Stimulated activated CD8-positive, alpha-beta memory T cell treated with anti-CD3 and anti-CD28 coated beads, Interleukin-4, amount 100 ng/mL, for 4 hours (primary cell): ENCODE data around the gene GNAQ.

Experiments
- DNase-seq, 2 donors: peaks; one replicate each; pipeline ENCODE4 v3.0.0-alpha.2; 2020; ENCODE audit warnings: low read depth in 2 of 2, low spot score in 1 of 2

GNAQ gene

GRCh38 chr9:77820293-77820954 is 211.2 kb downstream of the GNAQ start:
- no peak for DNase-seq

- DNase-seq = no peak
Observed at GRCh38 chr9:77819657-77820056, 212.0 kb downstream of the GNAQ start.

- no peak for DNase-seq
Observed at GRCh38 chr9:77817590-77818311, 213.9 kb downstream of the GNAQ start.

GRCh38 chr9:77816641-77817341 is 214.8 kb downstream of the GNAQ start:
- no peak for DNase-seq

GRCh38 chr9:77815260-77815659 is 216.4 kb downstream of the GNAQ start:
- DNase-seq = no peak

- DNase-seq = no peak
Observed at GRCh38 chr9:77811832-77812231, 219.8 kb downstream of the GNAQ start.

GRCh38 chr9:77810637-77811119 is 220.9 kb downstream of the GNAQ start:
- DNase-seq = no peak

- DNase-seq = no peak
Observed at GRCh38 chr9:77810047-77810446, 221.6 kb downstream of the GNAQ start.

GRCh38 chr9:77809552-77809951 is 222.1 kb downstream of the GNAQ start:
- DNase-seq = no peak

GRCh38 chr9:77808751-77809081 is 222.9 kb downstream of the GNAQ start:
- DNase-seq = no peak

GRCh38 chr9:77807846-77808750 is 223.5 kb downstream of the GNAQ start:
- no peak for DNase-seq

GRCh38 chr9:77807281-77807683 is 224.3 kb downstream of the GNAQ start:
- DNase-seq = no peak

GRCh38 chr9:77806741-77807140 is 224.9 kb downstream of the GNAQ start:
- no peak for DNase-seq

- DNase-seq = no peak
Observed at GRCh38 chr9:77805810-77806209, 225.8 kb downstream of the GNAQ start.

- no peak for DNase-seq
Observed at GRCh38 chr9:77803423-77803822, 228.2 kb downstream of the GNAQ start.

GRCh38 chr9:77802515-77803293 is 228.9 kb downstream of the GNAQ start:
- DNase-seq = no peak

GRCh38 chr9:77802064-77802463 is 229.5 kb downstream of the GNAQ start:
- no peak for DNase-seq

GRCh38 chr9:77800924-77801551 is 230.6 kb downstream of the GNAQ start:
- no peak for DNase-seq

GRCh38 chr9:77798140-77798539 is 233.5 kb downstream of the GNAQ start:
- DNase-seq = no peak

GRCh38 chr9:77794985-77795384 is 236.6 kb downstream of the GNAQ start:
- DNase-seq = no peak
